Fibroblast of skin of abdomen (primary cell): ENCODE data around the gene CCDC3.

Source experiments
- DNase-seq: peaks from one replicate; pipeline ENCODE4 v3.0.0-alpha.2; 2013

Gene CCDC3

GRCh38 chr10:12921163-12921562 lies 80.3 kb downstream of the CCDC3 start:
- DNase-seq, result no peak

GRCh38 chr10:12919574-12919973 lies 81.9 kb downstream of the CCDC3 start:
- no peak for DNase-seq

- no peak for DNase-seq
Observed at GRCh38 chr10:12916587-12916986, 84.9 kb downstream of the CCDC3 start.

GRCh38 chr10:12915637-12916168 lies 85.8 kb downstream of the CCDC3 start:
- DNase-seq, result no peak

GRCh38 chr10:12914111-12914510 lies 87.4 kb downstream of the CCDC3 start:
- no peak for DNase-seq

GRCh38 chr10:12911795-12912194 lies 89.7 kb downstream of the CCDC3 start:
- DNase-seq, result no peak

- no peak for DNase-seq
Observed at GRCh38 chr10:12910835-12911234, 90.7 kb downstream of the CCDC3 start.

GRCh38 chr10:12909836-12910185 lies 91.7 kb downstream of the CCDC3 start:
- DNase-seq, result peak; percentile 53

- DNase-seq, result no peak
Observed at GRCh38 chr10:12909182-12909835, 92.2 kb downstream of the CCDC3 start.

GRCh38 chr10:12908773-12909172 lies 92.7 kb downstream of the CCDC3 start:
- no peak for DNase-seq

- peak; percentile 83 for DNase-seq
Observed at GRCh38 chr10:12907656-12908055, 93.9 kb downstream of the CCDC3 start.

- no peak for DNase-seq
Observed at GRCh38 chr10:12906051-12906541, 95.4 kb downstream of the CCDC3 start.

- DNase-seq, result no peak
Observed at GRCh38 chr10:12905067-12905466, 96.4 kb downstream of the CCDC3 start.

GRCh38 chr10:12902851-12903358 lies 98.6 kb downstream of the CCDC3 start:
- no peak for DNase-seq

GRCh38 chr10:12902135-12902572 lies 99.4 kb downstream of the CCDC3 start:
- peak; percentile 66 for DNase-seq

GRCh38 chr10:12899546-12899945 lies 102.0 kb downstream of the CCDC3 start:
- no peak for DNase-seq

GRCh38 chr10:12898271-12898670 lies 103.2 kb downstream of the CCDC3 start:
- DNase-seq, result no peak

- no peak for DNase-seq
Observed at GRCh38 chr10:12897278-12897677, 104.2 kb downstream of the CCDC3 start.

- no peak for DNase-seq
Observed at GRCh38 chr10:12896251-12896650, 105.3 kb downstream of the CCDC3 start.

GRCh38 chr10:12892924-12893323 lies 108.6 kb downstream of the CCDC3 start:
- DNase-seq, result no peak

- no peak for DNase-seq
Observed at GRCh38 chr10:12890958-12891357, 110.6 kb downstream of the CCDC3 start.

- no peak for DNase-seq
Observed at GRCh38 chr10:12888470-12888869, 113.0 kb downstream of the CCDC3 start.

- no peak for DNase-seq
Observed at GRCh38 chr10:12887780-12888179, 113.7 kb downstream of the CCDC3 start.

- DNase-seq, result no peak
Observed at GRCh38 chr10:12884851-12885250, 116.7 kb downstream of the CCDC3 start.
